C4-2B (cell line): ENCODE data around the gene UNC5CL.
"Not testable (repeated sequence)": the region's sequence is repeated elsewhere in the genome, so short reads cannot be mapped to it uniquely, and the experiment has no call there.

Source experiments
- H3K27ac ChIP-seq: fragments of 450-650 bp; 2 replicates; pipeline ENCODE4 v1.5.1; 2017
- ZFX ChIP-seq: fragments of 450-650 bp; IDR thresholded peaks from 2 replicates; pipeline ENCODE4 v1.6.1; 2017
- TF ChIP-seq, protein P1 (sequence below): fragments of 450-650 bp; conservative IDR thresholded peaks from 2 replicates; pipeline ENCODE4 v1.5.1; 2017; ENCODE audit warnings: mild to moderate bottlenecking

UNC5CL gene

DNA sequence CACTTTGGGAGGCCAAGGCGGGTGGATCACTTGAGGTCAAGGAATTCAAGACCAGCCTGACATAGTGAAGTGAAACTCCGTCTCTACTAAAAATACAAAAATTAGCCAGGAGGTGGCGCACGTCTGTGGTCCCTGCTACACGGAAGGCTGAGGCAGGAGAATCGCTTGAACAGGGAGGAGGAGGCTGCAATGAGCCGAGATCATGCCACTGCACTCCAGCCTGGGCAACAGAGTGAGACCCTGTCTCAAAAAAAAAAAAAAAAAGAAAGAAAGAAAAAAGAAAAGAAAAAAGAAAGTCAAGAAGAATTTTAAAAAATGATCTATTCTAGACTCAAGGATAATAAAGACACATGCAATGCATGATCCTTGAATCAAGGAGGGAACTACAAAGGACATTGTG is 32.8 kb downstream of the UNC5CL start:
- not testable (repeated sequence) for H3K27ac ChIP-seq
- TF ChIP-seq, protein P1, sequence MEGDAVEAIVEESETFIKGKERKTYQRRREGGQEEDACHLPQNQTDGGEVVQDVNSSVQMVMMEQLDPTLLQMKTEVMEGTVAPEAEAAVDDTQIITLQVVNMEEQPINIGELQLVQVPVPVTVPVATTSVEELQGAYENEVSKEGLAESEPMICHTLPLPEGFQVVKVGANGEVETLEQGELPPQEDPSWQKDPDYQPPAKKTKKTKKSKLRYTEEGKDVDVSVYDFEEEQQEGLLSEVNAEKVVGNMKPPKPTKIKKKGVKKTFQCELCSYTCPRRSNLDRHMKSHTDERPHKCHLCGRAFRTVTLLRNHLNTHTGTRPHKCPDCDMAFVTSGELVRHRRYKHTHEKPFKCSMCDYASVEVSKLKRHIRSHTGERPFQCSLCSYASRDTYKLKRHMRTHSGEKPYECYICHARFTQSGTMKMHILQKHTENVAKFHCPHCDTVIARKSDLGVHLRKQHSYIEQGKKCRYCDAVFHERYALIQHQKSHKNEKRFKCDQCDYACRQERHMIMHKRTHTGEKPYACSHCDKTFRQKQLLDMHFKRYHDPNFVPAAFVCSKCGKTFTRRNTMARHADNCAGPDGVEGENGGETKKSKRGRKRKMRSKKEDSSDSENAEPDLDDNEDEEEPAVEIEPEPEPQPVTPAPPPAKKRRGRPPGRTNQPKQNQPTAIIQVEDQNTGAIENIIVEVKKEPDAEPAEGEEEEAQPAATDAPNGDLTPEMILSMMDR, result peak; percentile 87

DNA sequence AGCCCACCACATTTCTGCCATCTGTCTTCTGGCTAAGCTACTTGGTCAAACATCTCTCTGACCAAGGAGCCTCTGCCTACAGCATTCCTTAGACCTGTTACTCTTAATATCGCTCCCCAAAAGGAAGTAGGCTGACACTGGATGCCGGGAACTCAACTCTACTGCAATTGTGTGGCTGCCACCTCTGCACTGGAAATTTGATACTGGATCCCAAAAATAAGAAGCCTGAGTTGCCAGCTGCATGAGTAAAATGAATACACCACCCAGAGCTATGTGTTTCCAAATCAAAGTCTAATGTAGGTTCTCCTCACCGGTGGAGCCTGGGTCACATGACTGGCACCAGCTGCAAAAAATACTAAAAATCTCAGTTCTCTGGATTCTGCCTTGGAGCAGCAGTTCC is 36.9 kb downstream of the UNC5CL start:
- H3K27ac ChIP-seq, result no peak overlapping the region
- TF ChIP-seq ZFX, result no peak
- TF ChIP-seq, protein P1, result no peak

DNA sequence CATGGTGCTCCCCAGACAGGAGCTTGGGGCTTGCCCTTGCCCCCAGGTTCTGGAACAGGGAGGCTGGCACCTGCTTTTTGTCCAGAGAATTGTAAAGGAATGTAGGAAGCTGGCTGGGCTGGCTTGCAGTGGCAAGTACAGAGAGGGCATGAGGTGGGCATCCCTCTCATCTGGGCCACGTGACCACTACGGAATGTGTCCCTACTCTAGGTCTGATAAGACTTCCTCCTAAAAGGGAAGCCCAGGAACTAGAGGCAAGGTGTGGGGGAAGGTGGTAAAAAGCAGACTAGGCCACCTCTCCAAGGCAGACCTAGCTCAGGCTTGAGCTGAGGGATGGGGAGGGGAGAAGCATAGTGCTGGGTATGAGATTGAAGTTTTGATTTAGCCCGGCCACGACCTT is 38.8 kb downstream of the UNC5CL start:
- peak overlapping the region; percentile 12; the same call in 1 of the 2 replicates for H3K27ac ChIP-seq
- TF ChIP-seq ZFX, result no peak
- TF ChIP-seq, protein P1, result no peak

DNA sequence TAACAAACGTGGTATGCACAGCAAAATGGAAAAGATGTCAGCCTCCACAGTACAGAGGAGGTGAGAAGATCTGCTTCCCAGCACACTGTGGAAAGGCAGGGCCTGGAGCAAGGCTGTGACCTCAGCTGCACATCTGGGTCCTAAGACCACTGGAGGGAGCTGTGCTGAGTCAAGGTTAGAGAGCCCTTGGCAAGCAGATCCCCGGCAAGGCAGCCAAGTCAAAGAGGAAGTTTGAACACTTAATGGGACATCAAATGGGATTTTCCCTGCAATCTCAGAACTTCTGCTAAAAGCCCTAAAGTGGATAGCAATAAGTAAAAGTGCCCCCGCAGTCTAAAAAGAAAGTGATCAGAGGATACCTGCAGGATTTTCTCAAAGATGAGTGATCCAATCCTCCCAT is 39.5 kb downstream of the UNC5CL start:
- TF ChIP-seq ZFX, result no peak
- TF ChIP-seq, protein P1, result peak; percentile 33
- no peak overlapping the region for H3K27ac ChIP-seq

DNA sequence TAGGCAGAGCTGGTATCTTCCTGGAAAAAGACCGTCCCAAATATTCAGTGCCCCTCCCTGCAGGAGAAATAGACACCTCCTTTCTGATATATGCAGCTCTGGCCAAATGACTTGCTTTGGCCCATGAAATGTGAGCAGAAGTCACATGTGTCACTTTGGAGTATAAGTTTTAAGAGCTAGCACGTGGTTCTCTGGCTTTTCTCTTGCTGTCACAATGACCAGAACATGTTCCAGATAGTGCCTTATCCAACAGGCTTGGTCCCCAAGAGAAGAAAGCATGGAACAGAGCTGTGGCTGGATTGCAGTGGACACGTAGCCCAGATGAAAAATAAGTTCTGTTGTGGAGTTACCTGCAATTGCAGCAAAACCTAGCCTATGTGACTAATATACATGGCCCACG is 40.4 kb downstream of the UNC5CL start:
- peak overlapping the region; percentile 55 for H3K27ac ChIP-seq
- no peak for TF ChIP-seq ZFX
- TF ChIP-seq, protein P1, result no peak

DNA sequence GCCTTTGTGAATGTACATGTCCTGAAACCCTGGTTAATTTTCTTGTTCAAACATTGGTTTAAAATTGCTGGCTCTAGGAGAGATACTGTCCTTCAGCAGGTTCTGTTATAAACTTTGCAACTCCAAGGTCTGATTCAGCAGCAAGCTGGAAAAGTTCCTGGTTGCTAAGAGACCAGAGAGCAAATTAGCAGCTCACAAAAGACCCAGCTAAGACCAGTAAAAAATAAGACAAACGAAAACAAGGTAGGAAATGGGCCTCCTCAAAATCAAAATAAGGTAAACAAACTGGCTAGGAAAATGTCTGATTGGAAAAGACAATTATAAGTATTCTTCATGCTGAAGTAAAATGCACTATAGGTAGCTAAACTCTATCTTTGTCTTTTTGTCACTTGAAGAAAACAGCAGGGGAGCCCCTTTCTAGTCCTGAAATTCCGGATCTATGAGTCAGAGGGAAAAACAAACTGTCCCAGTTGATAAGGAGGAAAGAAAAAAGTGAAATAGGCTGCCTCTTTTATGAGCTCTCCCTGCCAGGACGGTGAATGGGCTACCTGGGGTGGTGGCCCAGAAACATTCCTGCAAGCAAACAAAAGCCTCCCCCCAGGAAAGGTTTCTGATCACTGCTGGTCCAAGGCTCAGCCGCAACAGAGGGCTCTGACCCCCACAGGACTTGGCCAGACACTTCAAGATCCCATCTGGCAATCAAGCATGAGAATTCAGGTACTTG is 41.6 kb downstream of the UNC5CL start:
- peak overlapping the region; percentile 94 for H3K27ac ChIP-seq
- TF ChIP-seq, protein P1, result no peak
- TF ChIP-seq ZFX, result no peak

DNA sequence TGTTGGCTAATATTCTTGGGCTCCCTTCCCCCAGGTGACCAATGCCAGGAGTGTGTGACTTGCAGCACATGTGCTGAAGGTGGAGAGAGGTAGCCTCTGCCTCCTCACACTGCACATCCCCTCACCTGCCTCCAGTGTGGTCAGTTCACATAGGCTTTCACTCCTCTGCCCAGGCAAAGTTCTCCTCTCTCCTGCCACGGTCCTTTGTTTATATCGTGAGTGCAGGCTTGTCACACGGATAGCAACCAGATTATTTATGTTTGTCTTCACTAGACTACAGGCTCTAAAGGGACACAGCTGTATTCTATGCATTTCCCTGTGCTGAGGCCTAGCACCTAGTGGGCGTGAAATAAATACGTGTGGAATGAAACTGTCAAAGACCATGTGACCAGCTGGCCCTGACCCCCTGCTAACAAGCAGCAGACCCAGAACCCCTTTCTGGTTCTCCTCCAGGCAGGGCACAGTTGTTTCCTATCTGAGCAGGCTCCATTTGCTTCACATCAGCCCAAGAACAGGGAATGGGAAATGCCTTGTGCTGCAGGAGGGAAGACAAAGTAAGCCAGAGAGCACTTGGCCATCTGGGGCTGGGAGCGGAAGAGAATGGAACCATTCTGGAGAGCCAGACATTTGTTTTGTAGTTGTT is 42.3 kb downstream of the UNC5CL start:
- peak overlapping the region; percentile 94 for H3K27ac ChIP-seq
- TF ChIP-seq ZFX, result peak; percentile 35; the same call in 1 of the 2 replicates
- TF ChIP-seq, protein P1, result no peak
